ENCODE data around the gene ANTXR1. TPM values are rescaled to one million over a fixed set of nuclear protein-coding genes. Genes with fewer than 3 reads are reported as not detected.

The ANTXR1 gene
- total and polyA plus RNA-seq, 2 of the 8 experiments (the other 6 are each of a cell fraction or from before 2014, with no cell fraction given): 15.8 to 44.3 TPM

DNA sequence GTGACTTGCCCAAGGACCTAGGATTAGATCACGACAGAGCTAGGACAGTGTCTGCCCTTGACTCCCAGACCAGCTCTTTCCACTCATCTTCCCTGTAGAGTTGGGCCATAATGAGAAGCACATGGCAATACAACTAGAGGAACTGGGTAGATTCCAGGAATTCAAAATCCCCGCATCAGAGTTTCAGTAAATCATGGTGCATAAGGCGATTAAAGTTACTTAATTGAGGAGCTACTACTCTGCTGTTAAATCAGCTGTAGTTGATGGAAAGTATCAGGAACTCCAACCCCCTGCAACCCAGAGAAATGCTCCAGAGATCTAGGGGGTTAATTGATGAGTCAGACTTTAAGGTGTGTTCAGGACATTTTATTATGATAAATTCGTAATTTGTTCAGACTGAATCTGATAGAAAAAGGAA, 5.7 kb downstream of the ANTXR1 start:
- H2BK5ac ChIP-seq (ENCODE audit: low read depth, low read length): no peak overlapping the region
- H3K56ac ChIP-seq (replicated peaks; ENCODE audit: insufficient read length, low read depth, low read length): no peak overlapping the region
- H3K79me2 ChIP-seq (ENCODE audit: control insufficient read depth in 1 of 2, insufficient read depth in 2 of 2, low read length in 2 of 2): peaks cover 0 to 84% of the 10 kb centered on the region in 2 experiments; a peak in 3 of 4 replicates
- no peak for FAIRE-seq
- H3K4me1 ChIP-seq (replicated peaks in 1 of 4; ENCODE audit: control insufficient read depth in 3 of 4, insufficient read depth in 4 of 4, low read length in 3 of 4): peaks cover 3 to 11% (median 5%) of the 10 kb centered on the region in 4 experiments; a peak in 3 of 7 replicates
- H3K36me3 ChIP-seq (ENCODE audit: control insufficient read depth in 2 of 4, insufficient read depth in 4 of 4, low read length in 3 of 4): no peaks in the 10 kb centered on the region
- H2BK20ac ChIP-seq (ENCODE audit: low read length): no peak overlapping the region
- no peak overlapping the region for H3K9ac ChIP-seq (replicated peaks in 1 of 4; ENCODE audit: extremely low read depth in 1 of 4, low read depth in 3 of 4, low read length in 3 of 4)
- H3K9me3 ChIP-seq (ENCODE audit: insufficient read depth in 2 of 2, low read depth in 1 of 2, low read length in 1 of 2): no peaks in the 10 kb centered on the region
- H3K27me3 ChIP-seq (replicated peaks in 1 of 4; ENCODE audit: control insufficient read depth in 3 of 4, extremely low read depth in 1 of 4, insufficient read depth in 3 of 4, low read length in 3 of 4): peaks cover 0 to 2% (median 0%) of the 10 kb centered on the region in 4 experiments; a peak in 1 of 7 replicates
- H4K5ac ChIP-seq (ENCODE audit: insufficient read length, low read depth, low read length): no peak overlapping the region
- no peak for DNase-seq (ENCODE audit: low read depth in 1 of 2, low spot score in 2 of 2)
- peaks cover 2 to 12% of the 10 kb centered on the region in 2 experiments for H4K20me1 ChIP-seq (replicated peaks in 1 of 2; ENCODE audit: control insufficient read depth in 1 of 2, insufficient read depth in 2 of 2, low read length in 2 of 2)
- H3K14ac ChIP-seq (ENCODE audit: insufficient read length): no peak overlapping the region
- H3K4me2 ChIP-seq (ENCODE audit: insufficient read depth in 1 of 2, low read depth in 2 of 2, low read length in 2 of 2): no peak overlapping the region
- no peak overlapping the region for H4K91ac ChIP-seq (replicated peaks; ENCODE audit: insufficient read length, low read length)
- H3K23me2 ChIP-seq (ENCODE audit: low read depth, low read length): peaks cover 11% of the 10 kb centered on the region
- H2BK12ac ChIP-seq (ENCODE audit: low read depth, low read length): no peak overlapping the region
- H3K4me3 ChIP-seq (ENCODE audit: extremely low read depth in 1 of 4, insufficient read depth in 2 of 4, low read depth in 3 of 4, low read length in 4 of 4): no peak overlapping the region
- 89% methylated on average over 4 of the region's 4 CpGs; no CpG with 5 or more reads in 1 of the 2 experiments for WGBS, 2 experiments (ENCODE audit: extremely low coverage in 1 of 2, insufficient coverage in 1 of 2, insufficient read length in 1 of 2, insufficient replicate concordance in 2 of 2, low coverage in 1 of 2, low lambda C conversion rate in 2 of 2, missing lambda C conversion rate in 1 of 2)
- ChIA-PET CTCF (ENCODE audit: partially characterized antibody) (interaction anchor here (0.6 kb wide), 1 partner anchor 36 kb away, joined by 4 read pairs; no protein-coding TSS in a partner anchor), POLR2A (ENCODE audit: partially characterized antibody) (interaction anchor here (1.0 kb wide), 1 partner anchor 11 kb away, joined by 3 read pairs; no protein-coding TSS in a partner anchor)
- no peak overlapping the region for H3K18ac ChIP-seq (ENCODE audit: extremely low read depth, low read length)
- H2BK120ac ChIP-seq (replicated peaks; ENCODE audit: low read depth, low read length): no peak overlapping the region
- H3K4ac ChIP-seq (replicated peaks; ENCODE audit: insufficient read length, low read depth, low read length): no peak overlapping the region
- no peak overlapping the region for H4K8ac ChIP-seq (ENCODE audit: extremely low read depth, insufficient read depth, low read length)
- no peak overlapping the region for H2BK15ac ChIP-seq (ENCODE audit: low read length)
- H3K79me1 ChIP-seq (ENCODE audit: low read depth, low read length): no peaks in the 10 kb centered on the region; the same call in 1 of the 2 replicates
- no peak overlapping the region for H3K27ac ChIP-seq (ENCODE audit: low read depth, low read length)
- H2AFZ ChIP-seq (ENCODE audit: low read length): no peak overlapping the region
- H3K23ac ChIP-seq (ENCODE audit: insufficient read length): no peak overlapping the region
- no peak overlapping the region for H2AK5ac ChIP-seq (ENCODE audit: low read depth, low read length)
- TF ChIP-seq FOSL1 (IDR thresholded peaks at IDR 0.05; ENCODE audit: insufficient read depth, low read depth, low read length) (no peak), RAD21 (IDR thresholded peaks at IDR 0.05 in 1 of 2, conservative IDR thresholded peaks at IDR 0.05 in 1 of 2; ENCODE audit: low read depth in 2 of 2, low read length in 2 of 2) (no peak), JUN (IDR thresholded peaks at IDR 0.05; ENCODE audit: low read depth, low read length) (no peak), CBX5 (IDR thresholded peaks at IDR 0.05; ENCODE audit: low read depth, low read length) (no peak)

Data from H1 (cell line).